Neural cell (in vitro differentiated cells): ENCODE data around the gene STK32A. TPM values are rescaled to one million over a fixed set of nuclear protein-coding genes. Genes with fewer than 3 reads are reported as not detected.

ENCODE experiments used
- H2AFZ ChIP-seq: fragments of 200-600, 300-800 bp; sonication (generic), shearing (Covaris generic); 2 replicates; pipeline ENCODE4 v1.6.0; 2014; ENCODE audit warnings: low read depth, mild to moderate bottlenecking, antibody characterized with exemption, low read length, moderate library complexity
- H3F3A ChIP-seq: fragments of 200-600 bp; shearing (Covaris generic); 2 replicates; pipeline ENCODE4 v1.6.1; 2016; ENCODE audit warnings: mild to moderate bottlenecking, moderate library complexity, mixed read lengths, antibody characterized with exemption, low read length; ENCODE audit not compliant: insufficient read depth, poor library complexity, severe bottlenecking
- H3K27ac ChIP-seq: fragments of 200-600, 300-800 bp; sonication (generic), shearing (Covaris generic); 2 replicates; pipeline ENCODE4 v1.5.1; 2014; ENCODE audit warnings: mild to moderate bottlenecking, low read length, moderate library complexity
- H3K27me3 ChIP-seq: fragments of 300-800, 200-600 bp; sonication (generic), shearing (Covaris generic); 2 replicates; pipeline ENCODE4 v1.6.0; 2014; ENCODE audit warnings: mild to moderate bottlenecking, low read depth, low read length, moderate library complexity; ENCODE audit not compliant: insufficient read depth
- H3K36me3 ChIP-seq: fragments of 300-800, 200-600 bp; sonication (generic), shearing (Covaris generic); 2 replicates; pipeline ENCODE4 v1.5.1; 2014; ENCODE audit warnings: mild to moderate bottlenecking, antibody characterized with exemption, low read length, moderate library complexity; ENCODE audit not compliant: insufficient read depth
- H3K4me2 ChIP-seq: fragments of 300-800, 200-600 bp; sonication (generic), shearing (Covaris generic); 2 replicates; pipeline ENCODE4 v1.6.0; 2014; ENCODE audit warnings: mild to moderate bottlenecking, low read length
- H3K4me3 ChIP-seq: fragments of 300-800, 200-600 bp; sonication (generic), shearing (Covaris generic); 2 replicates; pipeline ENCODE4 v1.5.1; 2014; ENCODE audit warnings: mild to moderate bottlenecking, low read length, moderate library complexity
- H3K79me2 ChIP-seq: fragments of 200-600 bp; shearing (Covaris generic); replicated peaks from 2 replicates; pipeline ENCODE4 v1.6.0; 2014; ENCODE audit warnings: mild to moderate bottlenecking, low read length, moderate library complexity; ENCODE audit not compliant: insufficient read depth
- H3K9ac ChIP-seq: fragments of 300-800, 200-600 bp; sonication (generic), shearing (Covaris generic); 2 replicates; pipeline ENCODE4 v1.6.1; 2016; ENCODE audit warnings: mild to moderate bottlenecking, low read length, mixed read lengths
- H3K9me2 ChIP-seq: fragments of 200-600 bp; shearing (Covaris generic); 2 replicates; pipeline ENCODE4 v1.6.1; 2016; ENCODE audit warnings: mild to moderate bottlenecking, low read length, mixed read lengths; ENCODE audit not compliant: insufficient read depth
- H3K9me3 ChIP-seq: fragments of 200-600, 300-800 bp; sonication (generic), shearing (Covaris generic); 2 replicates; pipeline ENCODE4 v1.6.1; 2016; ENCODE audit warnings: mild to moderate bottlenecking, mixed run types, low read length, moderate library complexity, mixed read lengths
- H4K20me1 ChIP-seq: fragments of 200-600 bp; shearing (Covaris generic); 2 replicates; pipeline ENCODE4 v1.6.1; 2016; ENCODE audit warnings: mild to moderate bottlenecking, mixed run types; ENCODE audit not compliant: insufficient read depth
- CTCF ChIP-seq: fragments of 450-650 bp; IDR thresholded peaks from 2 replicates; pipeline ENCODE4 v1.5.1; 2014; ENCODE audit warnings: antibody characterized with exemption, mild to moderate bottlenecking, moderate library complexity; ENCODE audit not compliant: poor library complexity, severe bottlenecking
- EP300 ChIP-seq: fragments of 450-650 bp; conservative IDR thresholded peaks from 2 replicates; pipeline ENCODE4 v1.6.1; 2014; ENCODE audit warnings: antibody characterized with exemption, mild to moderate bottlenecking, moderate library complexity; ENCODE audit not compliant: poor library complexity, severe bottlenecking
- EZH2 ChIP-seq: fragments of 200-600, 300-800 bp; shearing (Covaris generic), sonication (generic); IDR thresholded peaks from 2 replicates; pipeline ENCODE4 v1.6.1; 2014; ENCODE audit warnings: antibody characterized with exemption, low read length, borderline replicate concordance, mild to moderate bottlenecking; ENCODE audit not compliant: insufficient read depth, poor library complexity, severe bottlenecking
- MXI1 ChIP-seq: fragments of 450-650 bp; conservative IDR thresholded peaks from 2 replicates; pipeline ENCODE4 v1.6.1; 2014; ENCODE audit warnings: antibody characterized with exemption, mild to moderate bottlenecking; ENCODE audit not compliant: poor library complexity, severe bottlenecking
- POLR2AphosphoS5 ChIP-seq: IDR thresholded peaks from 2 replicates; pipeline ENCODE4 v1.6.1; 2012
- RAD21 ChIP-seq: fragments of 450-650 bp; conservative IDR thresholded peaks from 2 replicates; pipeline ENCODE4 v1.6.1; 2014; ENCODE audit warnings: antibody characterized with exemption, mild to moderate bottlenecking, moderate library complexity
- REST ChIP-seq: IDR thresholded peaks from 2 replicates; pipeline ENCODE4 v1.6.1; 2012; ENCODE audit warnings: borderline replicate concordance
- SMC3 ChIP-seq: fragments of 450-650 bp; conservative IDR thresholded peaks from 2 replicates; pipeline ENCODE4 v1.6.1; 2014; ENCODE audit warnings: antibody characterized with exemption, mild to moderate bottlenecking, moderate library complexity; ENCODE audit not compliant: poor library complexity
- TAF1 ChIP-seq: IDR thresholded peaks from 2 replicates; pipeline ENCODE4 v1.6.1; 2012; ENCODE audit warnings: low read depth
- polyA plus RNA-seq: library from polyadenylated mRNA; depleted of rRNA; stranded (reverse); fragments of >200 nt; gene quantifications from 2 replicates; pipeline ENCODE4 v1.2.3, GENCODE V29; 2014

STK32A gene
- polyA plus RNA-seq, 1 donor from 2014 or later: 23.1 TPM

- Histone ChIP-seq H3K4me2 (no peak overlapping the region), H4K20me1 (no peaks in the 10 kb centered on the region), H2AFZ (no peak overlapping the region), H3K4me3 (no peak overlapping the region), H3K9me3 (no peaks in the 10 kb centered on the region), H3K27me3 (no peaks in the 10 kb centered on the region), H3K36me3 (no peaks in the 10 kb centered on the region), H3K9me2 (no peaks in the 10 kb centered on the region), H3K79me2 (no peaks in the 10 kb centered on the region), H3F3A (no peaks in the 10 kb centered on the region), H3K27ac (no peak overlapping the region), H3K9ac (no peak overlapping the region)
- TF ChIP-seq EP300: no peak
- peak; percentile 85 for TF ChIP-seq CTCF
- no peak for TF ChIP-seq POLR2AphosphoS5
- TF ChIP-seq MXI1: no peak
- TF ChIP-seq TAF1: no peak
- TF ChIP-seq SMC3: peak; percentile 90
- no peak for TF ChIP-seq REST
- no peak for TF ChIP-seq EZH2
- peak; percentile 93 for TF ChIP-seq RAD21
These were observed 135.0 kb downstream of the STK32A start for GRCh38 chr5:147369742-147370374.

- H3K4me2 ChIP-seq: no peak overlapping the region
- TF ChIP-seq CTCF (no peak), EP300 (no peak), POLR2AphosphoS5 (no peak), REST (no peak), SMC3 (no peak), TAF1 (no peak), MXI1 (no peak), RAD21 (no peak), EZH2 (no peak)
- no peaks in the 10 kb centered on the region for H3K9me2 ChIP-seq
- H3K4me3 ChIP-seq: no peak overlapping the region
- H3K9me3 ChIP-seq: no peaks in the 10 kb centered on the region
- H3K36me3 ChIP-seq: no peaks in the 10 kb centered on the region
- no peaks in the 10 kb centered on the region for H3K79me2 ChIP-seq
- no peaks in the 10 kb centered on the region for H3F3A ChIP-seq
- H3K9ac ChIP-seq: no peak overlapping the region
- no peaks in the 10 kb centered on the region for H4K20me1 ChIP-seq
- H3K27me3 ChIP-seq: no peaks in the 10 kb centered on the region
- no peak overlapping the region for H2AFZ ChIP-seq
- no peak overlapping the region for H3K27ac ChIP-seq
These were observed 136.5 kb downstream of the STK32A start for GRCh38 chr5:147371290-147371689.
